NCI-H524 treated with DMSO at 0.1 percent for 48 hours (cell line): ENCODE measurements around the gene WHAMM.
"Not testable (repeated sequence)": the region's sequence is repeated elsewhere in the genome, so short reads cannot be mapped to it uniquely, and the experiment has no call there.

ENCODE experiments used
- DNase-seq: peaks from one replicate; lab custom pipeline; 2025; lab: John Stamatoyannopoulos, UW

WHAMM gene

GRCh38 chr15:82865981-82866380, 56.6 kb downstream of the WHAMM start:
- not testable (repeated sequence) for DNase-seq

DNA sequence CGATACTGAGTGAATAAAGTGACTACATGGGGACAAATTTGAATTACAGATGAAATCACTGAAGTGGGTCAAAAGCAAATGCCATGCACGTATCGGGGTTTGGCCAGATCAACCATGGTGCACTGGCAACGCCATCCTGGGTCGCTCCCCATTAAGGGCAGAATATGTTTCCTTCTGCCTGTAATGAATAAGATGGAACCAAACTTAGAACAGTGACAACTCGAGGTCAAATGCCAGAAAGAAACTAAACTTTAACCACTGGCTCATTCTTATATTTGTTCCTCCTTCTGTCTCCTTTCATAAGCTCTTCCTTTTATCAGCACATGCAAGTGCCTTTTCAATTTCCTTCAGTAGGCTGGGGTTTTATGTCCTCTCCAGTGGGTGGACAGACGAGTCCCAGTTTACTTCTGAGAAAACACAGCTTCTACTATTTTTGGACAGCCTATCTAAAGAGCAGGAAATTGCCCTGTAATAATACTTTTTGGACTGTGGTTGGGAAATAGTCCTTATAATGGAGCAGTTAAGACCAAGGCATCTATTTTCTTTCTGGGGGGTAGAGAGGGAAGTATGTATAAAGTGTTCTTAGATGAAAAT, 61.4 kb downstream of the WHAMM start:
- DNase-seq = no peak

DNA sequence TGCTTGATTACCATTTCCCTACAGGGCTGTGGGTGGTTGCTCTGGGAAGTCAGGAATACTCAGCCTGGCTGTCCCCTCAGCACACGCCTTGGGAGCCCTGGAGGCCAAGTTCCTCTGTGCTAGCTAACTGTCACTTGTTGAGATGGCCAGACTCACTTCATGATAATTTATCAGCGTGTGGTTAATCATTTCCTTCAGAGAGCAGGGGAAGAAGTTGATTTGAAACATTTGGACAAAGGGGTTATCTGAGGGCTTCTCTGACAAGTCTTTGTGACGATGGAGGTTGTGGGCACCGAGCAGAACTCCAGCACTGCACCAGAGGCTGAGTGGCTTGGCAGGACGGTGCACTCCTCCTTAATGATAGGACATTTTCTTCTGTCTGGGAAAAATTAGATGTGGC, 61.9 kb downstream of the WHAMM start:
- DNase-seq = no peak

- no peak for DNase-seq
Measured at GRCh38 chr15:82871832-82872484, 62.5 kb downstream of the WHAMM start.

DNA sequence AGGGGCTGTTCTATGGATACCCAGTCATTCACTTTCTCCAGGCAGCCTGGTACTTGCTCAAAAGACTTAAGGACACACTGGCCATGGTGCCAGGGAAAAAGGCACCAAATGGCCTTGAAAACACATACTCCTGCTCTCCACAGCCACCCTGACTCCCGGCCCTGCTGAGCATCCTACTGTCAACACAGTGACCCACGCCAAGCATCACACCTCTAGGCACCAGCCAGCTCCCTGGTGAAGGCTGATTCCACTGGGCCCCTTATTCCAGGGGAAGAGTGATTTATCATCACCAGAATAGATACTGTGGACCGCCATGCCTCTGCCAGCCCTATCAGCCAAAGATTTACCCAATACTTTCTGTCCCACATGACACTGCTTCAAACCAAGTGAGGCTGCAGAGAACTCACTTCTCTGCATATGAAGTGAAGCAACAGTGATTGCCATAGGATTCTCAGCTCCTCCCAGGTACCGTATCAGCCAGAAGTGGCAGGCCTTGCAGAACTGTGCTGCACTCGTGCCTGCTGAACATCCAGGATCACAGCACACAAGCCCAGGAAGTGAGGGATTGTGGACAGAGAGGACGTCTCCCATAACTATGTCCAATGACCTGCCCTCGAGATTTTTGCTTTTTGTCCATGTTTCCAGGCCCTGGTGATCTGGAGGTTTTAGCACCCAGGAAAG, 63.7 kb downstream of the WHAMM start:
- DNase-seq = no peak

GRCh38 chr15:82874267-82874666, 64.8 kb downstream of the WHAMM start:
- DNase-seq = no peak

DNA sequence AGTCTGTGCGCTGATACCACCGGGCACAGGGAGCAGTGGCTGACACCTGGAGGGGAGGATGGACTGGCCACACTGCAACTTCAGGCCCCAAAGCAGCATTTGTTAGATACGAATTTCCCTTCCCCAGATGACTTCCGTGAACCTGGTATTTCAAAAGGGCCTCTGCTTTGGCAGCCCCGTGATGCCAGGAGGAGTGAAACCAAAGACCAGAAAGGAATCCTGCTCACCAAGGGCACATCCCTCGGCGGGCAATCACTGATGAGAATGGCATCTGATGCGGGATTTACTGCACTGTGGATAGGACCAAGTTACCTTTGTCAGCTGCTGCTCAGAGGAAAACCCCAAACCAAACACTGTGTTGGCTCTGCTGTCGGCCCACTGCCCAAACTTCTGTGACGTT, 65.5 kb downstream of the WHAMM start:
- DNase-seq = no peak

GRCh38 chr15:82875411-82876003, 66.1 kb downstream of the WHAMM start:
- DNase-seq = no peak

DNA sequence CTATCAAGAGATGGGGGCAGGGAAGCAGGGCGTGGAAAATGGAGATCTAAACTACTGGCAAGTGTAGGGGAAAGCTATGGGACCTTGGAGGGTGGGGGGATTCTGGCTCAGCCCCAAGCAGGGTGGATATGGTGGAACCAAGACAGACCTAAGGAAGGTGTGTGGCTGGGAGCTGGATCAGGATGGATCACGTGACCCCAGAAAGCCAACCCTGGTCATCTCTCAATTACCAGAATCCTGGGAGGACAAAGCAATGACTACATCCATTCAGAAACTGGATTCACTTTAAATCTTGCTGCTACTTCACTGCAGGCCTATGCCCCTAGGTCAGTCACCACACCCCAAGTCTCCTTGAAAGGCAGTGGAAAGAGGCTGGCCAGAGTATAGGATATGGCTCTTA, 68.4 kb downstream of the WHAMM start:
- no peak for DNase-seq

DNA sequence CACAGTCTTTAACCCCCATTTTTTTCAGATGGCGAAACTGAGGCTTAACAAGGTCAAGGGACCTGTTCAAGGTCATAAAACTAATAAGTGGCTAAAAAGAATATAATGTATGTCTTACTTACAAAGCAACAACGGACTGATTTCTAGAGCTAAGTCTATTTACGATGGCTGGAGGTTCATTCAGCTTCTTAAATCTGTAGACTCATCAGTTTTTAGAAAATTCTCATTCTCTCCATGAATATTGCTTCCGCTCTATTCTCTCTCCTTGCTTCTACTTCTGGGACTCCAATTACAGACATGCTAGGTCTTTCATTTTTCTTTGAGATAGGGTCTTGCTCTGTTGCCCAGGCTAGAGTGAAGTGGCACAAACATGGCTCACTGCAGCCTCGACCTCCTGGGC, 68.9 kb downstream of the WHAMM start:
- DNase-seq = no peak

- DNase-seq = no peak
Measured at GRCh38 chr15:82880704-82881103, 71.3 kb downstream of the WHAMM start.

- no peak for DNase-seq
Measured at GRCh38 chr15:82881747-82882146, 72.3 kb downstream of the WHAMM start.

- no peak for DNase-seq
Measured at GRCh38 chr15:82882273-82882928, 73.0 kb downstream of the WHAMM start.
